KOPT-K1 (cell line): ENCODE results near the gene PLEKHF1.
"Not testable (repeated sequence)": the region's sequence is repeated elsewhere in the genome, so short reads cannot be mapped to it uniquely, and the experiment has no call there.

ENCODE experiments used
- H3K27ac ChIP-seq: fragments of 200-600 bp; sonication (generic); 2 replicates; pipeline ENCODE4 v1.5.1; 2016; ENCODE audit warnings: antibody characterized with exemption, mild to moderate bottlenecking, low read depth, low read length; ENCODE audit not compliant: poor library complexity, severe bottlenecking
- H3K36me3 ChIP-seq: fragments of 200-600 bp; sonication (generic); 2 replicates; pipeline ENCODE4 v1.5.1; 2017; ENCODE audit warnings: antibody characterized with exemption, mild to moderate bottlenecking, low read length, moderate library complexity; ENCODE audit not compliant: insufficient read depth
- H3K9me3 ChIP-seq: fragments of 200-600 bp; sonication (generic); 2 replicates; pipeline ENCODE4 v1.5.1; 2017; ENCODE audit warnings: antibody characterized with exemption, low read length, mild to moderate bottlenecking; ENCODE audit not compliant: insufficient read depth, poor library complexity, severe bottlenecking

Gene PLEKHF1, protein sequence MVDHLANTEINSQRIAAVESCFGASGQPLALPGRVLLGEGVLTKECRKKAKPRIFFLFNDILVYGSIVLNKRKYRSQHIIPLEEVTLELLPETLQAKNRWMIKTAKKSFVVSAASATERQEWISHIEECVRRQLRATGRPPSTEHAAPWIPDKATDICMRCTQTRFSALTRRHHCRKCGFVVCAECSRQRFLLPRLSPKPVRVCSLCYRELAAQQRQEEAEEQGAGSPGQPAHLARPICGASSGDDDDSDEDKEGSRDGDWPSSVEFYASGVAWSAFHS

DNA sequence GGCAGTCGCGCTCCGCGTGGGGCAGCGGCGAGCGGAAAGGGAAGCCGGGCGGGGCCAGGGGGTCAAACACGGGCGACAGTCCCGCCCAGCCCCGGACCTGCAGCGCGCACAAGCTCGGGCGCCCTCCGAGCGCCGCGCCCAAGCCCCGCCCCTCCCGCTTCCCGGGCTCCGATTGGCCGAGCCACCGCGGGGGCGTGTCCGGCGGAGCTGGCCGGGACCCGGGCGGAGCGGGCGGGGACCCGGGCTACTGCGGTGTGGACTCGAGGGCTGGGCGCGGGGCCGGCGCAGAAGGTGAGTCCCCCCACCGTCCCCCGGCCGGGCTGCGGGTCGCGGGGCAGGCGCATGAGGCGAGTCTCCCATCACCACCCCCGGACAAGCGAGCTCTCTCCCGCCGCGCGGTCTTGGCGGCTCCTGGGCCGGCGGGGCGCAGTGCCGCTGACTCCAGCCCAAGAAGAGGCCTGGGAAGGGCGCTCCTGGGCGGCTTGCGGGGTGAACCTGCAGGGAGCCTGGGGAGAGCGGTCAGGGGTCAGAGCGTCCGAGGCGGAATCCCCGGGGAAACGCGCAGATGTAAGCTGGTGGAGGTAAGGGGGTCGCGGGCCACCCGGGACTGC is at the start of gene PLEKHF1:
PLEKHF1 (plus strand) TSS at position 247 of the 611 bp plus-strand sequence. CDS start 8,379 bp downstream, outside the sequence.
- peak within 1 kb of the TSS; percentile 80 for H3K27ac ChIP-seq
- H3K36me3 ChIP-seq: peaks cover 4% of the 10 kb centered on the region; the same call in 1 of the 2 replicates
- no peaks in the 10 kb centered on the region for H3K9me3 ChIP-seq

DNA sequence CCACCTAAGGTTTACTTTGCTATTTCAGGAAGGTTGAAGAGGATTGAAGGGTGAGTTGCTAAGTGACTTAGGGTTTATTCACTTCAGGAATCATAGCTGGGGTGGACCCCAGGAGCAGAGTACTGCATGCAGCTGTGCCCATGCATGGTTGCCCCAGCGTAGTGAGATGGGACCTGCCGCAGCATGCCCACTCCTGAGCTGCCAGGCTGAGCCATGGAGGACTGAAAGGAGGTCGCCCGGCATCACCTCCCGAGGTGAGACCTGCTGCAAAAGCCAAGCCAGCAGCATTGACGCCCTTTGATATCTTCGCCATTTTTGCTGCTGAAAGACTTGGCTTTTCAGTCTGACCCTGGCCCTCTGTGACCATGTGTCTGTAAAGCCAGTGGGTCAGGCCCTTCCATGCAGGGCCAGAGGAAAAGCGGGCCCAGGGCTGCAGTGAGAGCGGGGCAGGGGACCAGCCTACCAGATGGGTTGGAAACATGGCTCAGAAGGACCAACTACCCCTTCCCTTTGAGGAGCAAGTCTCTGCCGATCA is 49.3 kb upstream of the PLEKHF1 start:
- Histone ChIP-seq H3K36me3 (peaks cover 61% of the 10 kb centered on the region), H3K27ac (no peak overlapping the region)

DNA sequence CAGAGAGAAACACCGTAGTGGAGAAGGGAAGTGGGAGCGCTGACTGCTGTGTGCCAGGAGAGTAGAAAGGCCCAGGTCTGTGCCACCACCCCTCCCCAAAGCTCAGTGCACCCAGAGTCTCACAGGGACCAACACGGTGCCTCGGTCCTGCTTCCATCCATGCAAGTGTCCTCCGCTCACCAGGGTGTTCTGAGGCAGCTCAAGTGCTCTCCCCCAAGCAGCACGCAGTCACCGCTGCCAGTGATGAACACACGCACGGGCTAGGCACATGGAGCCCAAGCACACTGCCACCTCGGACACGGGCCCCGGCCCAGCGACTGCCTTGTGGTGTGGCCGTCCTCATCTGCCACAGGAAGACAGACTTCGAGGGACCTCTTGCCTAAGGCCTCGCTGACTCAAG is 48.7 kb upstream of the PLEKHF1 start:
- no peak overlapping the region for H3K27ac ChIP-seq
- peaks cover 56% of the 10 kb centered on the region for H3K36me3 ChIP-seq
- H3K9me3 ChIP-seq: no peaks in the 10 kb centered on the region

More for the DNA sequence above, 49.3 kb upstream of the PLEKHF1 start:
- no peaks in the 10 kb centered on the region for H3K9me3 ChIP-seq

DNA sequence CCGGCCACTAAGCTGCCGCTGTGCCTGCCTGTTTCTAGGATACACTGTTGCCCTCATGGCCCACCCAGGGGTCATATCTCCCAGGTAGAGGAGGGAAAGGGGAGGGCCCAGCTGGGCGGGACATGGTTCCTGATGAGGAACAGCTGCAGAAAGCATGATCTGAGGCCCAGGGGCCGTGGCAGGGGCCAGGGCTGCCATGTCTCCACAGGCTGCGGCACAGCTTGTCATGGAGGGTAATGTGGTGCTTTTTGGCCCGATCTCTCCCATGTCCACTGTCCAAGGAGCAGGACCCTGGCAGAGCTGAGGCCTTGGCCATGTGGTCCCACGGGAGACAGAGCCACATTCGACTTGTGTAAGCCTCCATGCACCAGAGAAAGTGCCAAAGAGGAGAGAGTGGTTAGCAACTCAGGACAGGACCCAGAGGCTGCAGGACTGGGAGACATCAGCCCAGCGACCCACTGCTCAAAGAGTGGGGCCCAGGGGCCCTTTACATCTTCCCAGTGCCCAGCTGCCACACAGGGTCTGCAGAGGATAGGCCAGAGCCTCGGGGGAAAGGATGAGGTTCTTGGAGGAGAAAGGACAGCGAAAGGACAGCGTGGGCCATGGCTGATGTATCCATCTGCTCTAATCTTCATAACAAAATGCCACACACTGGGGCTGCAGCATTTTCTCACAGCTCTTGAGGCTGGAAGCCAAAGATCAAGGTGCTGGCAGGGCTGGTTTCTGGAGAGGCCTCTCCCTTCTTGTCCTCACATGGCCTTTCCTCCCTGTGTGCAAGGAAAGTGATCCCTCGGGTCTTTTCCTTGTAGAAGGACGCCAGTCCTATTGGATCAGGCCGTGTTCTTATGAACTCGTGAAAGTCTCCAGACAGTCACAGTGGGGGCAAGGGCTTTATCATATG is 47.6 kb upstream of the PLEKHF1 start:
- H3K27ac ChIP-seq: no peak overlapping the region
- no peaks in the 10 kb centered on the region for H3K9me3 ChIP-seq
- H3K36me3 ChIP-seq: peaks cover 45% of the 10 kb centered on the region

DNA sequence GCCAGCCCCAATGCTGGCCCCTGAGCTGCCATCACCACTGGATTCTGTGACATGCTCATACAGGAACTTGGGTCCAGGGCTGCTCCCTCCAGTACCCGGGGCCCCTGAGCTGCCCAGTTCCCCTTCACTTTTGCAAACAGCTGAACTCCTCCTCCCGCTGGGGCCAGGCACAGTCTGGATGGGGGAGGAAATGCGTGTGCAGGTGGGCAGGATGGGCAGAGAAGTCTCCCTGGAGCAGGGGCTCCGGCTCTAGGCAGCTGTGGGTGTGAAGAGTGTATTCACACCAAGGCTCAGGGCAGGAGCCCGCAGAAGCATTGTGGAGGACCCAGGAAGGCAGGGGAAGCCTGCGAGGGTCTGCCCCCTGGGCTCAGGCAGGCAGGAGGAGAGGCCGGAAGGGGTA is 46.8 kb upstream of the PLEKHF1 start:
- peaks cover 37% of the 10 kb centered on the region for H3K36me3 ChIP-seq
- H3K27ac ChIP-seq: no peak overlapping the region
- H3K9me3 ChIP-seq: no peaks in the 10 kb centered on the region

DNA sequence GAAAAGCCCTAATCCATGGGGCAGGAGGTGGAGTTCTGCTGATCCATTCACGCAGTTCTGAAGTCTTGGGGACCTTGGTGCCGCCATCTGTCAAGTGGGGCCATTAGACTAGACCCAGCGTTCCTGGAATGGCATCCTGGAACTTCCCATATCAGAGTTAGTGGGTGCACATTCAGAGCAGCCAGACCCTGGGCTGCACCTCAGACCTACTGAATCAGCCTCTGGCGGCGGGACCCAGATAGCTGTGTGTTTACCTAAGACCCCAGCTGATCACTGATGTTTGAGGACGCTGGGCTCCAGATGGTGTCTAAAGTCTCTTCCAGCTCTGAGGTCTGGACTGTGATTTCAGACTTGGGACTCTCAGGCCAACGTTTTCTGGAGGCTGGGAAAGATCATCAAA is 46.4 kb upstream of the PLEKHF1 start:
- H3K9me3 ChIP-seq: no peaks in the 10 kb centered on the region
- H3K36me3 ChIP-seq: peaks cover 32% of the 10 kb centered on the region
- no peak overlapping the region for H3K27ac ChIP-seq

DNA sequence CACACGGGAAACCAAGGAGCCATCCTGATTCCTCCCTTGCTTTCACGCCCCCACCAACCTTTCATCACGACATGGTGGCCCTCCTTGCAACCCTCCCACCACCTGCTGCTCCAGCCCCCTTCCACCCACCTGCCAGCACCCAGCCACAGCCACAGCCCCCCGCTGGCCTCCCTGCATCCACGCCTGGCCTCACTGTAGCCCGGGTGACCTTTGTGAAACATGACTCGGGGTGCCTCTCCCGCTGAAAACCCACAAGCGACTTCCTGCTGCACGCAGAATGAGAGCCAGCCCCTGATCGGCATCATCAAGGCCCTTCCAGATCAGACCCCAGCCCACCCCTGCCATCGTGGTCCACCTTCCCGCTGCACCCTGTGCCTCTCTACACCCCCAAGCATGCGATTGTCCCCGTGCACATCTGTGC is 44.3 kb upstream of the PLEKHF1 start:
- Histone ChIP-seq H3K27ac (peak overlapping the region; percentile 64), H3K36me3 (peaks cover 12% of the 10 kb centered on the region; the same call in 1 of the 2 replicates), H3K9me3 (no peaks in the 10 kb centered on the region)

DNA sequence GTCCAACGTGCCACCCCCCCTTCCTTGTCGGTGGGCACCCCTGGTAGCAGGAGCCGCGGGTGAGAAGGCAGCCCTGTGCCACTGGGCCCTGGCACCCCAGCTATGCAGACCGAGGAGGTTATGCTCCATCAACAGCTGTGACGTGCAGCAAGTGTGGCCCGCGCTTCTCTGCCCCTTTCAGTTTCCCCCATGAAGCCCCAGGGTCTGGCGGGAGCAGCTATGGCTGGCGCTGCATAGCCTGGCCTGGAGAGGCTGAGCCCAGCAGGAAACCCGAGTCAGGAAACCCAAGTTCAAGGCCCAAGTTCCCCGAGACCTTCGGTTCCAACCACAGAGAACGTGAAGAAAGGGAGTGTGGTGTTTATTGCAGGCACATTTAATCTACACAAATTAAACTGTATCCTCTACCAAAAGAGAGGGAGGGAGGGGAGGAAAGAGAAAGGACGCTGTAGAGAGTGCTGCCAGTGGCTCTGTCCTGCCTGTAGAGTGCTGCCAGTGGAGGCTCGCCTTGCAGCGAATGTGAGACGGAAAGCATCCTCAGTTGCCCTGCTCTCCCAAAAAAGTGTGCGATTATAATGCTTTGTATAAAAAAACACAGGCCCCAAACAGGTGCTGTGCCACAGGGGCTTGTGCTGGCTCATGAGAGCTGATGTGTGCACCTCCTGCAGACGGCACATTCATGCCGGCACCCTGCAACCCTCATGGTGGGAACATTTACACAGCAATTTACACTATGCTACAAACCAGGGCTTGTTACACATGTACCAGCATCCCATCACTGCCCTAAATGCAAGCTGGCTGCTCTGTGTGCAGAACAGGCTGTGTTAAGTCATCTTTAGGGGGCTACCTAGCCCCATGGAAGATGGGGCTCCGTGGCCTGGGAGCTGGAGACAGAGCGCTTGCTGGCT is 42.8 kb upstream of the PLEKHF1 start:
- Histone ChIP-seq H3K9me3 (no peaks in the 10 kb centered on the region), H3K27ac (peak overlapping the region; percentile 64), H3K36me3 (no peaks in the 10 kb centered on the region)

DNA sequence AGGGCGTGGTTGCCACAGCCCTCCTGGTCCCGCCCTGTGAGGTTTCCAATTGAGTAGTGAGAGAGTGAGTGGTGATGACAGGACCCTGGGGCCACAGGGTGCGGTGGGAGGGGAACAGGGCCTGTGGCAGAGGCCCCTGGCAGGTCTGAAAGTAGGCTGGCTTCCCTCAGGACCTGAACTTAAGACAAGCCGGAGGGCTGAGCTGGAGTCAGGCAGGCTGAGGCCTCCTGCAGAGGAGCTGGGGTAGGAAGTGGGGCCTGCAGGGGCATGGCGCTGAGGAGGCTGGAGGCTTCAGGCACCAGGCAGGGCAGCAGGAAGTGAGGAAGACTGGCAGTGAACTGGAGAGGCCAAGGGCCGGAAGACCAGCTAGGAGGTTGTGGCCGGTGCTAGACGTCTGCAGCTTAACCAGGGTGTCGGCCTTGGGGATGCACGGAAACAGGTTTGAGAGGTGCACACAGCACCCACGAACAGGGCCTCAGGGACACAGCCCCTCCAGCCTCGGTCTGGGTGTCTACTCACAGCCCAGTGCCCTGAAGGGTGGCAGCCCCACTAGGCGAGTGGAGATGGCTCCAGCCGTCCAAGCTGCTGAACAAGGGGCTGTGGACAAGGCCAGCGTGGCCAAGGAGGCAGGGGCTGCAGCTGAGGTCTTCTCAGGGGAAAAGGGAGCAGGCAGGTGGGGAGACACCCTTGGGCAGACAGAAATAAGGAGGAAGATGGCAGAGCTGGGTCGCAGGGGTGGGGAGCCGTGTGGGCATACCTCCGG is 41.4 kb upstream of the PLEKHF1 start:
- H3K36me3 ChIP-seq: no peaks in the 10 kb centered on the region
- peak overlapping the region; percentile 25 for H3K27ac ChIP-seq

DNA sequence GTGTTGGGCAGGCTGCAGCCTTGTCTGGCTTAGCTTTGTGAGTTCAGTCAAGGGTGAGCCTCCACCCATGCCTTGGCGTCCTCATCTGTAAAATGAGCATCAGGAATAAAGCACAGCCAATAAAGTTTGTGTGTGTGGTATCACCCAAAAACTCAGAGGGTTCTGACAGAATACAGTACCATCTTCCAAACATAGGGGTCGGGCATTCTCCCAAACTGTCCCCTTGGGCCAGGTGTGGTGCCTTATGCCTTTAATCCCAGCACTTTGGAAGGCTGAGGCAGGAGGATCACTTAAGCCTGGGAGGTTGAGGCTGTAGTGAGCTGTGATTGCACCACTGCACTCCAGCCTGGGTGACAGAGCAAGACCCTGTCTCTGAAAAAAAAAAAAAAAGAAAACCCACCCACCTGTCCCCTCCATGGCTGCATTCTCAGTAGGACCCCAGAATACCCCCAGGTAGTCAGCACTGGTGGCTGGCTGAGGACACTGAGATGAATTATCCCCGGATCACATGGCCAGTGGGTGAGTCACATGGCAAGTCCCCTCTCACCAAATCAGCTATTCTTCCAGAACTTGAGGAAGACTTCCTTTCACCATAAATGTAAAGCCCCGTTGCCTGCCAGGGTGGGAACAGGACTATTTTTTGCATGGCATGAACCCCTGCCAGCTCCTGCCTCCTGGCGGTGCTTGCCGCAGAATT is 40.6 kb upstream of the PLEKHF1 start:
- no peaks in the 10 kb centered on the region for H3K9me3 ChIP-seq
- no peaks in the 10 kb centered on the region for H3K36me3 ChIP-seq
- peak overlapping the region; percentile 25 for H3K27ac ChIP-seq

More for the DNA sequence above, 41.4 kb upstream of the PLEKHF1 start:
- no peaks in the 10 kb centered on the region for H3K9me3 ChIP-seq

DNA sequence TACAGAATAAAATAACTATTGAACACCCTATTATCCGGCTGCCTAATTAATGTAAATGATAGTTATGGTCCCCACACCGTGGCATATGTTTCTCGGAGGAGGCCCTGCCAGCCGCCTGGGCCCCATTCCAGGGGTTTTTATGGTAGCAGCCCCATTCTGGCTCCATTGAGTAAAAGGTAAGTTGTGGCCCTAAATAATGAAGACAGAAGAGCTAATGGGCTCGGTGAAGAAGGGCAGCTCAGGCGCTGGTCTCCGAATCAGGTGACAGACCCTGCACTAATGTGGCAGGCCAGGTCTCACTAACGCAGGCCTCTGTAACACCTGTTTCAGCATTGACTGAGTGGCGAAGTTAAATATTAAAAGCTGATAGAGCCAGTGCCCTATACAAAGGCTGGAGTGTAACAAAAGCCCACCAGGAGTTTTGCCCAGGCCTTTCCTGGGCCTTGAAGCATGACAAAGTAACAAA is 40.0 kb upstream of the PLEKHF1 start:
- no peak overlapping the region for H3K27ac ChIP-seq
- no peaks in the 10 kb centered on the region for H3K9me3 ChIP-seq
- H3K36me3 ChIP-seq: no peaks in the 10 kb centered on the region

DNA sequence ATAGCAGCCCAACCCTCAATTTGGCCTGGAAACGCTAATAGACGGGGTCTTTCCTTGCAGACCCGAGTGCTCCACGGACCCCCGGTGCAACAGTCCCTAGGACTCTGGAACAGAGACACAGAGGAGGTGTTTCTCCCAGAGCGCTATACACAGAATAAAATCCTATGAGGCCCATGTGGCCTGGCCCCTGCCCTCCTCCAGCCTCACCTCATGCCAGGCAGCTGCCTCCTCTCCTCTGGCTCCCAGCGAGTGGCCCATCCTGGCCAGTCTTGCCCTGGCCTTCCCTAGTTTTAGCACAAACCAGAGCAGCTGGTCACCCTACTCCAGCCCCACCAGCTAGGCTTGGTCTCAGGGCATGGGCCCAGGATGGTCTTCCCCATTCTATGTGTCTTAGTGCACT is 38.9 kb upstream of the PLEKHF1 start:
- no peak overlapping the region for H3K27ac ChIP-seq
- H3K36me3 ChIP-seq: no peaks in the 10 kb centered on the region
- no peaks in the 10 kb centered on the region for H3K9me3 ChIP-seq

DNA sequence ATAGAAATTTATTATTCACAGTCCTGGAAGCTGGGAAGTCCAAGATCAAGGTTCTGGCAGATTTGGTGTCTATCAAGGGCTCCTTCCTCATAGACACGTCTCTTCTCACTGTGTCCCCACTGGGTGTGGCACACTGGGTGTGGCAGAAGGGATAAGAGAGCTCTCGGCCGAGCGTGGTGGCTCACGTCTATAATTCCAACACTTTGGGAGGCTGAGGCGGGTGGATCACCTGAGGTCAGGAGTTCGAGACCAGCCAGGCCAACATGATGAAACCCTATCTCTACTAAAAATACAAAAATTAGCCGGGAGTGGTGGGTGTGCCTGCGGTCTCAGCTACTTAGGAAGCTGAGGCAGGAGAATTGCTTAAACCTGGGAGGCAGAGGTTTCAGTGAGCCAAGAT is 38.4 kb upstream of the PLEKHF1 start:
- not testable (repeated sequence) for H3K27ac ChIP-seq, H3K9me3 ChIP-seq, H3K36me3 ChIP-seq
